IMR-90 (cell line): ENCODE results near the gene MAPRE2. TPM values are rescaled to one million over a fixed set of nuclear protein-coding genes. Genes with fewer than 3 reads are reported as not detected.

Experiments
- ATAC-seq: fragments of 200-7000 bp; cut with Tn5 transposase; 2 replicates; pipeline ENCODE4 v1.9.1; 2020; ENCODE audit warnings: low read depth, mild to moderate bottlenecking, moderate library complexity
- BruUV-seq: library from RNA; stranded (reverse); fragments of 400-500 nt; replicated peaks from 2 replicates; lab custom pipeline; 2021; lab: Mats Ljungman, UMichigan
- CTCF ChIA-PET: fragments of 300-600 bp; formaldehyde crosslinking; extraction: SDS; loops from one replicate; lab custom pipeline; 2021; ENCODE audit warnings: antibody characterized with exemption; lab: Yijun Ruan, JAX
- POLR2A ChIA-PET: fragments of 300-600 bp; sonication (Branson Sonifier 250); formaldehyde crosslinking; loops from one replicate; lab custom pipeline; 2022; ENCODE audit warnings: antibody characterized with exemption; ENCODE audit not compliant: unreplicated experiment; lab: Charles Lee
- DNase-seq: peaks from one replicate; pipeline ENCODE4 v3.0.0; 2013
- H2AFZ ChIP-seq: replicated peaks from 2 replicates; pipeline ENCODE3; 2013; ENCODE audit warnings: low read length, mild to moderate bottlenecking; ENCODE audit not compliant: poor library complexity
- H2AK5ac ChIP-seq: 2 replicates; pipeline ENCODE4 v1.6.1; 2013; ENCODE audit warnings: low read depth, low read length, inconsistent platforms
- H2AK9ac ChIP-seq: replicated peaks from 2 replicates; pipeline ENCODE3; 2013; ENCODE audit warnings: mild to moderate bottlenecking, low read depth, low read length, moderate library complexity; ENCODE audit not compliant: poor library complexity
- H2BK120ac ChIP-seq: 2 replicates; pipeline ENCODE4 v1.6.1; 2013; ENCODE audit warnings: low read depth, low read length, inconsistent platforms
- H2BK15ac ChIP-seq: 3 replicates; pipeline ENCODE4 v1.6.1; 2013; ENCODE audit warnings: low read depth, low read length, inconsistent platforms
- H2BK20ac ChIP-seq: 2 replicates; pipeline ENCODE4 v1.6.1; 2013; ENCODE audit warnings: low read depth, mild to moderate bottlenecking, inconsistent platforms, low read length, moderate library complexity
- H2BK5ac ChIP-seq: 2 replicates; pipeline ENCODE4 v1.6.1; 2013; ENCODE audit warnings: mild to moderate bottlenecking, low read depth, low read length, inconsistent platforms; ENCODE audit not compliant: poor library complexity, severe bottlenecking
- H3K14ac ChIP-seq: replicated peaks from 2 replicates; pipeline ENCODE4 v1.6.1; 2013; ENCODE audit warnings: low read depth, low read length, inconsistent platforms
- H3K18ac ChIP-seq: 2 replicates; pipeline ENCODE4 v1.6.1; 2013; ENCODE audit warnings: low read depth, low read length, control low read depth
- H3K23ac ChIP-seq: 2 replicates; pipeline ENCODE4 v1.6.1; 2013; ENCODE audit warnings: low read depth, low read length, inconsistent platforms
- H3K27ac ChIP-seq: 2 replicates; pipeline ENCODE4 v1.5.1; 2013; ENCODE audit warnings: mild to moderate bottlenecking, control low read depth, low read length; ENCODE audit not compliant: insufficient read depth
- H3K27me3 ChIP-seq: 2 replicates; pipeline ENCODE4 v1.6.1; 2013; ENCODE audit warnings: low read length; ENCODE audit not compliant: control insufficient read depth, insufficient read depth
- H3K36me3 ChIP-seq: 2 replicates; pipeline ENCODE4 v1.6.1; 2013; ENCODE audit warnings: low read length, mixed read lengths; ENCODE audit not compliant: control insufficient read depth, insufficient read depth
- H3K4ac ChIP-seq: 2 replicates; pipeline ENCODE4 v1.6.1; 2013; ENCODE audit warnings: low read depth, low read length, inconsistent platforms
- H3K4me1 ChIP-seq: 2 replicates; pipeline ENCODE4 v1.6.1; 2013; ENCODE audit warnings: low read length, mixed read lengths; ENCODE audit not compliant: control insufficient read depth, insufficient read depth
- H3K4me2 ChIP-seq: 2 replicates; pipeline ENCODE4 v1.6.1; 2013; ENCODE audit warnings: low read depth, mild to moderate bottlenecking, control low read depth, low read length, moderate library complexity
- H3K4me3 ChIP-seq: 2 replicates; pipeline ENCODE4 v1.5.1; 2013; ENCODE audit warnings: low read depth, mild to moderate bottlenecking, control low read depth, low read length, moderate library complexity; ENCODE audit not compliant: insufficient read depth
- H3K56ac ChIP-seq: 2 replicates; pipeline ENCODE4 v1.6.1; 2013; ENCODE audit warnings: low read length, inconsistent platforms; ENCODE audit not compliant: insufficient read depth; ENCODE audit errors: extremely low read depth
- H3K79me1 ChIP-seq, 2 experiments: 2 replicates each; pipeline ENCODE4 v1.6.1; 2013; ENCODE audit warnings: low read length in 2 of 2, inconsistent platforms in 1 of 2, low read depth in 1 of 2
- H3K9ac ChIP-seq: 2 replicates; pipeline ENCODE4 v1.6.1; 2013; ENCODE audit warnings: low read depth, low read length, control low read depth
- H3K9me1 ChIP-seq: 2 replicates; pipeline ENCODE4 v1.6.1; 2013; ENCODE audit warnings: low read length, inconsistent platforms; ENCODE audit not compliant: insufficient read depth
- H3K9me3 ChIP-seq: 2 replicates; pipeline ENCODE4 v1.6.1; 2013; ENCODE audit warnings: low read length; ENCODE audit not compliant: control insufficient read depth, insufficient read depth
- H4K20me1 ChIP-seq: 2 replicates; pipeline ENCODE4 v1.6.1; 2013; ENCODE audit warnings: low read length, inconsistent platforms; ENCODE audit not compliant: insufficient read depth
- H4K5ac ChIP-seq: 2 replicates; pipeline ENCODE4 v1.6.1; 2013; ENCODE audit warnings: mild to moderate bottlenecking, low read depth, low read length, control low read depth
- H4K8ac ChIP-seq, 2 experiments: 2 replicates each; pipeline ENCODE4 v1.6.1; 2013; ENCODE audit warnings: low read depth in 2 of 2, low read length in 2 of 2, control low read depth in 1 of 2, inconsistent platforms in 1 of 2
- H4K91ac ChIP-seq: 2 replicates; pipeline ENCODE4 v1.6.1; 2013; ENCODE audit warnings: low read depth, low read length, inconsistent platforms; ENCODE audit not compliant: insufficient read depth
- CEBPB ChIP-seq: IDR thresholded peaks from 2 replicates; pipeline ENCODE4 v1.6.1; 2012; ENCODE audit warnings: low read depth, low read length, improper control_type of control experiment
- CHD1 ChIP-seq: IDR thresholded peaks from 2 replicates; pipeline ENCODE4 v1.6.1; 2012; ENCODE audit warnings: low read depth, low read length, improper control_type of control experiment
- FOS ChIP-seq: fragments of 150-350 bp; IDR thresholded peaks from 2 replicates; pipeline ENCODE4 v1.6.1; 2016; ENCODE audit warnings: low read depth, low read length
- MXI1 ChIP-seq: IDR thresholded peaks from 2 replicates; pipeline ENCODE4 v1.6.1; 2012; ENCODE audit warnings: low read depth, mild to moderate bottlenecking, low read length, moderate library complexity, borderline replicate concordance
- WGBS, 2 experiments: methylation state at CpG; one replicate each; pipeline versions ENCODE4 v1.1.5 to v1.1.7; 2013; ENCODE audit warnings: missing lambda C conversion rate in 2 of 2; ENCODE audit not compliant: insufficient read length in 1 of 2; ENCODE audit errors: extremely low coverage in 2 of 2; 5-methylcytosine and 5-hydroxymethylcytosine counted together
- dilution Hi-C: fragments of 300-500 bp; cut with HindIII; formaldehyde crosslinking; loops from one replicate; pipeline ENCODE4 v1.14.3; 2018; ENCODE audit warnings: low sequenced_read_pairs; ENCODE audit not compliant: unreplicated experiment
- in situ Hi-C: fragments of 300-500 bp; cut with MboI; formaldehyde crosslinking; loops from 3 replicates; pipeline ENCODE4 v1.14.3; 2019; ENCODE audit warnings: low sequenced_read_pairs, inconsistent platforms, mixed read lengths
- intact Hi-C: fragments of 100-400 bp; cut with micrococcal nuclease; formaldehyde crosslinking; loops from 2 replicates; pipeline ENCODE4 v1.10.0; 2022
- polyA plus RNA-seq, 3 experiments: library from polyadenylated mRNA; depleted of rRNA; stranded (reverse); fragments of >200 nt; gene quantifications; 2 replicates each; pipeline ENCODE4 v1.2.3, GENCODE V29; 2012; ENCODE audit warnings: low replicate concordance in 1 of 3
- total RNA-seq: library from RNA; depleted of rRNA; stranded (reverse); fragments of >200 nt; gene quantifications from 2 replicates; pipeline ENCODE4 v1.2.3, GENCODE V29; 2012
- TF ChIP-seq, protein P1 (sequence below): fragments of 150-350 bp; IDR thresholded peaks from 2 replicates; pipeline ENCODE4 v1.6.1; 2017; ENCODE audit warnings: mild to moderate bottlenecking, antibody characterized with exemption, low read length, low read depth

The MAPRE2 gene
- total and polyA plus RNA-seq, 2 of the 4 experiments (the other 2 are of a cell fraction), result 19.6 to 23.8 TPM

- Histone ChIP-seq H2BK20ac (no peak overlapping the region), H3K56ac (no peak overlapping the region), H4K20me1 (no peaks in the 10 kb centered on the region), H3K23ac (no peak overlapping the region), H2AK9ac (no peak overlapping the region), H4K91ac (no peak overlapping the region), H2AK5ac (no peak overlapping the region), H2BK5ac (no peak overlapping the region), H2BK15ac (no peak overlapping the region), H3K27me3 (no peaks in the 10 kb centered on the region), H4K5ac (no peak overlapping the region), H3K4me1 (peaks cover 11% of the 10 kb centered on the region), H3K4me2 (no peak overlapping the region), H3K18ac (no peak overlapping the region), H3K4me3 (no peak overlapping the region), H3K9me1 (no peaks in the 10 kb centered on the region), H3K9ac (no peak overlapping the region), H3K4ac (no peak overlapping the region), H3K79me1 (no peaks in the 10 kb centered on the region), H2AFZ (no peak overlapping the region), H3K27ac (no peak overlapping the region), H2BK120ac (no peak overlapping the region), H3K36me3 (no peaks in the 10 kb centered on the region), H3K9me3 (no peaks in the 10 kb centered on the region), H3K14ac (no peak overlapping the region), H4K8ac (no peak overlapping the region)
- dilution Hi-C loops, result no loop called here
- no TSS peak for BruUV-seq
- ATAC-seq (no peak), DNase-seq (no peak)
- POLR2A ChIA-PET, result no interaction called here
- intact Hi-C loops, result no loop called here
- WGBS, 2 experiments, result no CpG with 5 or more reads among the region's 3 CpGs
- TF ChIP-seq MXI1 (no peak), CEBPB (peak; percentile 35; the same call in 1 of the 2 replicates), FOS (no peak), CHD1 (no peak)
- TF ChIP-seq, protein P1, sequence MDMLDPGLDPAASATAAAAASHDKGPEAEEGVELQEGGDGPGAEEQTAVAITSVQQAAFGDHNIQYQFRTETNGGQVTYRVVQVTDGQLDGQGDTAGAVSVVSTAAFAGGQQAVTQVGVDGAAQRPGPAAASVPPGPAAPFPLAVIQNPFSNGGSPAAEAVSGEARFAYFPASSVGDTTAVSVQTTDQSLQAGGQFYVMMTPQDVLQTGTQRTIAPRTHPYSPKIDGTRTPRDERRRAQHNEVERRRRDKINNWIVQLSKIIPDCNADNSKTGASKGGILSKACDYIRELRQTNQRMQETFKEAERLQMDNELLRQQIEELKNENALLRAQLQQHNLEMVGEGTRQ, result no peak
- CTCF ChIA-PET, result interaction anchor here (1.3 kb wide), 1 partner anchor 117 kb away, joined by 3 read pairs; no protein-coding TSS in a partner anchor
- in situ Hi-C loops, result no loop called here
Observed at GRCh38 chr18:35024196-35024595, 17.0 kb upstream of the MAPRE2 start.
